Measurements from ENCODE around the gene PARS2. TPM values are rescaled to one million over a fixed set of nuclear protein-coding genes. Genes with fewer than 3 reads are reported as not detected.
A peak's percentile ranks its signal among the peaks of the same experiment; 100 is the strongest.
"Not testable (repeated sequence)": the region's sequence is repeated elsewhere in the genome, so short reads cannot be mapped to it uniquely, and the experiment has no call there.

PARS2 gene
- total RNA-seq, 1 donor from 2014 or later = 2.8 TPM

- ATAC-seq = peak; percentile 0
Measured at GRCh38 chr1:54800041-54800898, 35.9 kb upstream of the PARS2 start.

GRCh38 chr1:54798769-54799641 is 34.7 kb upstream of the PARS2 start:
- ATAC-seq = peak; percentile 51

- no peak for ATAC-seq
Measured at GRCh38 chr1:54798206-54798605, 33.9 kb upstream of the PARS2 start.

- ATAC-seq = no peak
Measured at GRCh38 chr1:54796902-54797301, 32.6 kb upstream of the PARS2 start.

GRCh38 chr1:54795841-54796468 is 31.6 kb upstream of the PARS2 start:
- ATAC-seq = peak; percentile 55

- peak; percentile 27 for ATAC-seq
Measured at GRCh38 chr1:54795356-54795665, 31.0 kb upstream of the PARS2 start.

- ATAC-seq = peak; percentile 83
Measured at GRCh38 chr1:54794451-54795355, 30.4 kb upstream of the PARS2 start.

GRCh38 chr1:54792686-54793282 is 28.5 kb upstream of the PARS2 start:
- ATAC-seq = no peak

GRCh38 chr1:54791880-54792522 is 27.7 kb upstream of the PARS2 start:
- ATAC-seq = no peak

- no peak for ATAC-seq
Measured at GRCh38 chr1:54788459-54788858, 24.1 kb upstream of the PARS2 start.

- ATAC-seq = no peak
Measured at GRCh38 chr1:54787604-54788003, 23.3 kb upstream of the PARS2 start.

GRCh38 chr1:54786778-54787177 is 22.5 kb upstream of the PARS2 start:
- no peak for ATAC-seq

- no peak for ATAC-seq
Measured at GRCh38 chr1:54784066-54784465, 19.7 kb upstream of the PARS2 start.

GRCh38 chr1:54782588-54782987 is 18.3 kb upstream of the PARS2 start:
- ATAC-seq = no peak

- peak; percentile 29 for ATAC-seq
Measured at GRCh38 chr1:54782156-54782555, 17.8 kb upstream of the PARS2 start.

GRCh38 chr1:54781023-54781723 is 16.9 kb upstream of the PARS2 start:
- peak; percentile 37 for ATAC-seq

- ATAC-seq = no peak
Measured at GRCh38 chr1:54777431-54777830, 13.1 kb upstream of the PARS2 start.

- no peak for ATAC-seq
Measured at GRCh38 chr1:54777011-54777410, 12.7 kb upstream of the PARS2 start.

GRCh38 chr1:54775828-54776721 is 11.8 kb upstream of the PARS2 start:
- ATAC-seq = not testable (repeated sequence)

Data from esophagus mucosa (tissue), 1 donor.